Hair follicular keratinocyte (primary cell): ENCODE data around the gene PCDHB14. TPM values are rescaled to one million over a fixed set of nuclear protein-coding genes. Genes with fewer than 3 reads are reported as not detected.

ENCODE experiments used
- total RNA-seq: library from RNA; depleted of rRNA; stranded (reverse); fragments of >200 nt; gene quantifications from 2 replicates; pipeline ENCODE4 v1.2.3, GENCODE V29; 2015

Gene PCDHB14
- total RNA-seq: 0.04 TPM in 1 of 2 replicates, not detected in the other

GRCh38 chr5:141223112-141223783 lies at the start of gene PCDHB14:
Gene PCDHB14 (plus strand): TSS chr5:141223343. CDS start chr5:141223506, 163 bp downstream.

DNA sequence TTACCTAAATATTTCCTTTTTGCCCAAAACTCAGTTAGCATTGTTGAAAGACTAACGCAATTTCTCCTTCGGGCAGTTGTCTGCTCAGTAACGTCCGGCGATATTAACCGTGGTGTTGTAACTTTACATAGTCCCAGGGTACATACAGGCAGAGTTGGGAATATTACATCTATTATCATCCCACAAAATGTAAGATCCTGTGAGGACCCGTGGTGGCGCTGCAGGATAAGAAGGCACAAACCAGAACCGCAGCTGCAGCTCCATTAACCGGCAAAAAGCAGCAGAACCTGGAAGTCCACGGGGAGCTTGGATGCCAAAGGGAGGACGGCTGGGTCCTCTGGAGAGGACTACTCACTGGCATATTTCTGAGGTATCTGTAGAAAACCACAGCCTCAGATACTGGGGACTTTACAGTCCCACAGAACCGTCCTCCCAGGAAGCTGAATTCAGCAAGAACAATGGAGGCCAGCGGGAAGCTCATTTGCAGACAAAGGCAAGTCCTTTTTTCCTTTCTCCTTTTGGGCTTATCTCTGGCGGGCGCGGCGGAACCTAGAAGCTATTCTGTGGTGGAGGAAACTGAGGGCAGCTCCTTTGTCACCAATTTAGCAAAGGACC lies 45.5 kb upstream of the PCDHB14 start, which contains the start of gene PCDHB8:
TSS of gene PCDHB8 (plus strand) at position 214 of the 615 bp plus-strand sequence. CDS start at position 459, 245 bp downstream.

GRCh38 chr5:141182248-141182647 lies 40.9 kb upstream of the PCDHB14 start, which contains the start of gene PCDHB16:
Gene PCDHB16 (plus strand): TSS chr5:141182387. CDS start chr5:141182560, 173 bp downstream.

GRCh38 chr5:141186897-141187512 lies 36.1 kb upstream of the PCDHB14 start, which contains the start of gene PCDHB9:
Gene PCDHB9 (plus strand): TSS chr5:141187161. CDS start chr5:141187319, 158 bp downstream.

DNA sequence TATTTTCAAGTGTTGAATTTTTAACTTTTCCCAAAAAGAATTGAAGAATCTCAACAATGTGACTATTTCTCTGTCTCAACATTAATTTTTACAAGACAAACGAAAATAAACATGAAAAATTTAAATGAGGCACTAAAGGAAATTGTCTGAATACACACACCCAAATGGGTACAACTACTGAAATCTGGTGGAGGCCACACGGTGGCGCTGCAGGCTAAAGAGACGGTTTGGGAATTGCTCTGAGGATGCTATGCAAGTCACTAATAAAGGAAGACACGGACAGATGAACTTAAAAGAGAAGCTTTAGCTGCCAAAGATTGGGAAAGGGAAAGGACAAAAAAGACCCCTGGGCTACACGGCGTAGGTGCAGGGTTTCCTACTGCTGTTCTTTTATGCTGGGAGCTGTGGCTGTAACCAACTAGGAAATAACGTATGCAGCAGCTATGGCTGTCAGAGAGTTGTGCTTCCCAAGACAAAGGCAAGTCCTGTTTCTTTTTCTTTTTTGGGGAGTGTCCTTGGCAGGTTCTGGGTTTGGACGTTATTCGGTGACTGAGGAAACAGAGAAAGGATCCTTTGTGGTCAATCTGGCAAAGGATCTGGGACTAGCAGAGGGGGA lies 30.9 kb upstream of the PCDHB14 start, which contains the start of gene PCDHB10:
TSS of gene PCDHB10 (plus strand) at position 244 of the 616 bp plus-strand sequence. CDS start at position 444, 200 bp downstream.

GRCh38 chr5:141199359-141200235 lies 23.5 kb upstream of the PCDHB14 start, which contains the start of gene PCDHB11:
Gene PCDHB11 (plus strand): TSS chr5:141199627. CDS start chr5:141199775, 148 bp downstream.

GRCh38 chr5:141208478-141208877 lies 14.7 kb upstream of the PCDHB14 start, which contains the start of gene PCDHB12:
Gene PCDHB12 (plus strand): TSS chr5:141208719. CDS start chr5:141208908, 189 bp downstream.

GRCh38 chr5:141213656-141214339 lies 9.3 kb upstream of the PCDHB14 start, which contains the start of gene PCDHB13:
Gene PCDHB13 (plus strand): TSS chr5:141213919. CDS start chr5:141214124, 205 bp downstream.

DNA sequence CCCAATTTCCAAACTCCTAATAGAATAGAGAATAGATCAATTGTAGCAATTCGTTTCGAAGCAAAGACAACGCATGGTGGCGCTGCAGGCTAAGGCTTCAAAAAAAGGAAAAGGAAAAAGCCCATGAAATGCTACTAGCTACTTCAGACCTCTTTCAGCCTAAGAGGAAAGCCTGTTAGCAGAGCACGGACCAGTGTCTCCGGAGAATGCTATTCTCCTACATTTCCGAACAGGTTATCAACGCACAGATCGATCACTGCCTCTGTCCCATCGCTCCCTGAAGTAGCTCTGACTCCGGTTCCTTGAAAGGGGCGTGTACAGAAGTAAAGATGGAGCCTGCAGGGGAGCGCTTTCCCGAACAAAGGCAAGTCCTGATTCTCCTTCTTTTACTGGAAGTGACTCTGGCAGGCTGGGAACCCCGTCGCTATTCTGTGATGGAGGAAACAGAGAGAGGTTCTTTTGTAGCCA lies 22.1 kb downstream of the PCDHB14 start, which contains the start of gene PCDHB15:
TSS of gene PCDHB15 (plus strand) at position 146 of the 468 bp plus-strand sequence. CDS start at position 330, 184 bp downstream.

Other genes with a start within 250 kb of the PCDHB14 start
- not detected in 2 replicates for gene PCDHB1, start 172.0 kb upstream of the PCDHB14 start, total RNA-seq
- gene PCDHB2, start 128.7 kb upstream of the PCDHB14 start, total RNA-seq: 0.08 and 0.62 TPM in 2 replicates
- under 0.01 TPM in 1 of 2 replicates, not detected in the other for gene PCDHB3, start 122.9 kb upstream of the PCDHB14 start, total RNA-seq
- gene PCDHB4, start 101.5 kb upstream of the PCDHB14 start, total RNA-seq: 0.34 TPM in 1 of 2 replicates, not detected in the other
- not detected in 2 replicates for gene PCDHB5, start 88.1 kb upstream of the PCDHB14 start, total RNA-seq
- gene PCDHB6, start 73.3 kb upstream of the PCDHB14 start, total RNA-seq: not detected in 2 replicates
- gene PCDHB7, start 50.7 kb upstream of the PCDHB14 start, total RNA-seq: not detected in 2 replicates
- gene PCDHB8, start 45.6 kb upstream of the PCDHB14 start, total RNA-seq: not detected in 2 replicates
- gene PCDHB16, start 41.0 kb upstream of the PCDHB14 start, total RNA-seq: 0.16 TPM in 1 of 2 replicates, not detected in the other
- gene PCDHB9, start 36.2 kb upstream of the PCDHB14 start, total RNA-seq: 0.08 TPM in 1 of 2 replicates, not detected in the other
- under 0.01 and 0.04 TPM in 2 replicates for gene PCDHB10, start 31.0 kb upstream of the PCDHB14 start, total RNA-seq
- gene PCDHB11, start 23.7 kb upstream of the PCDHB14 start, total RNA-seq: not detected in 2 replicates
- gene PCDHB12, start 14.6 kb upstream of the PCDHB14 start, total RNA-seq: not detected in 2 replicates
- gene PCDHB13, start 9.4 kb upstream of the PCDHB14 start, total RNA-seq: not detected in 2 replicates
- 0.04 and 0.08 TPM in 2 replicates for gene PCDHB15, start 22.1 kb downstream of the PCDHB14 start, total RNA-seq
- not detected in 2 replicates for gene SLC25A2, start 80.7 kb downstream of the PCDHB14 start, total RNA-seq
- 28.9 and 35.5 TPM in 2 replicates for gene TAF7, start 97.4 kb downstream of the PCDHB14 start, total RNA-seq
- not detected in 2 replicates for gene PCDHGA1, start 107.2 kb downstream of the PCDHB14 start, total RNA-seq
- gene PCDHGA2, start 115.4 kb downstream of the PCDHB14 start, total RNA-seq: 0.04 and 0.55 TPM in 2 replicates
- 0.04 and 0.08 TPM in 2 replicates for gene PCDHGA3, start 120.5 kb downstream of the PCDHB14 start, total RNA-seq
- 0.23 and 0.38 TPM in 2 replicates for gene PCDHGB1, start 126.8 kb downstream of the PCDHB14 start, total RNA-seq
- gene PCDHGA4, start 131.7 kb downstream of the PCDHB14 start, total RNA-seq: 0.08 and 0.15 TPM in 2 replicates
- 0.08 and 0.23 TPM in 2 replicates for gene PCDHGB2, start 136.7 kb downstream of the PCDHB14 start, total RNA-seq
- under 0.01 TPM in 1 of 2 replicates, not detected in the other for gene PCDHGA5, start 140.8 kb downstream of the PCDHB14 start, total RNA-seq
- gene PCDHGB3, start 146.9 kb downstream of the PCDHB14 start, total RNA-seq: 0.31 and 0.46 TPM in 2 replicates
- gene PCDHGA6, start 150.5 kb downstream of the PCDHB14 start, total RNA-seq: 0.15 and 0.16 TPM in 2 replicates
- 0.11 and 0.86 TPM in 2 replicates for gene PCDHGA7, start 159.4 kb downstream of the PCDHB14 start, total RNA-seq
- 1.5 and 3.7 TPM in 2 replicates for gene PCDHGB4, start 164.4 kb downstream of the PCDHB14 start, total RNA-seq
- 0.08 and 0.39 TPM in 2 replicates for gene PCDHGA8, start 169.3 kb downstream of the PCDHB14 start, total RNA-seq
- 3.3 and 5.9 TPM in 2 replicates for gene PCDHGB5, start 174.6 kb downstream of the PCDHB14 start, total RNA-seq
- gene PCDHGA9, start 179.4 kb downstream of the PCDHB14 start, total RNA-seq: 0.53 and 0.70 TPM in 2 replicates
- gene PCDHGB6, start 184.7 kb downstream of the PCDHB14 start, total RNA-seq: 0.61 and 0.70 TPM in 2 replicates
- gene PCDHGA10, start 189.6 kb downstream of the PCDHB14 start, total RNA-seq: 1.3 and 1.6 TPM in 2 replicates
- gene PCDHGB7, start 194.3 kb downstream of the PCDHB14 start, total RNA-seq: 1.3 and 2.3 TPM in 2 replicates
- gene PCDHGA11, start 197.7 kb downstream of the PCDHB14 start, total RNA-seq: 0.84 and 0.94 TPM in 2 replicates
- gene PCDHGA12, start 207.2 kb downstream of the PCDHB14 start, total RNA-seq: 1.6 and 4.0 TPM in 2 replicates